HEK293 (cell line): ENCODE results near the gene BEST2.

Experiments
- BCL11A ChIP-seq: fragments of 450-650 bp; formaldehyde crosslinking; IDR thresholded peaks from 2 replicates; pipeline ENCODE4 v1.5.1; 2016; ENCODE audit warnings: low read depth, missing biosample characterization, missing genetic modification characterization
- HOXA7 ChIP-seq: sonication (generic); formaldehyde crosslinking; IDR thresholded peaks from 2 replicates; pipeline ENCODE4 v1.8.1; 2022; ENCODE audit warnings: missing genetic modification reagents, borderline replicate concordance
- HOXC10 ChIP-seq: sonication (generic); formaldehyde crosslinking; IDR thresholded peaks from 2 replicates; pipeline ENCODE4 v1.8.1; 2023; ENCODE audit warnings: mild to moderate bottlenecking, missing genetic modification reagents
- KLF10 ChIP-seq: fragments of 450-650 bp; IDR thresholded peaks from 2 replicates; pipeline ENCODE4 v1.5.1; 2018; ENCODE audit warnings: missing biosample characterization, mild to moderate bottlenecking, missing genetic modification characterization
- KLF7 ChIP-seq: fragments of 450-650 bp; formaldehyde crosslinking; IDR thresholded peaks from 2 replicates; pipeline ENCODE4 v1.5.1; 2016; ENCODE audit warnings: missing biosample characterization, missing genetic modification characterization, borderline replicate concordance
- MYNN ChIP-seq: fragments of 450-650 bp; formaldehyde crosslinking; IDR thresholded peaks from 2 replicates; pipeline ENCODE4 v1.5.1; 2016; ENCODE audit warnings: missing biosample characterization, missing genetic modification characterization, borderline replicate concordance
- MZF1 ChIP-seq: fragments of 450-650 bp; formaldehyde crosslinking; IDR thresholded peaks from 2 replicates; pipeline ENCODE4 v1.5.1; 2017; ENCODE audit warnings: missing biosample characterization, missing genetic modification characterization, borderline replicate concordance
- OSR2 ChIP-seq: fragments of 450-650 bp; formaldehyde crosslinking; IDR thresholded peaks from 2 replicates; pipeline ENCODE4 v1.5.1; 2016; ENCODE audit warnings: missing biosample characterization, missing genetic modification characterization
- REST ChIP-seq: fragments of 450-650 bp; formaldehyde crosslinking; IDR thresholded peaks from 2 replicates; pipeline ENCODE4 v1.5.1; 2016; ENCODE audit warnings: missing biosample characterization, missing genetic modification characterization
- SCRT1 ChIP-seq: fragments of 450-650 bp; formaldehyde crosslinking; IDR thresholded peaks from 2 replicates; pipeline ENCODE4 v1.5.1; 2016; ENCODE audit warnings: missing biosample characterization, missing genetic modification characterization, borderline replicate concordance
- SP7 ChIP-seq: fragments of 450-650 bp; formaldehyde crosslinking; IDR thresholded peaks from 2 replicates; pipeline ENCODE4 v1.5.1; 2016; ENCODE audit warnings: missing biosample characterization, missing genetic modification characterization
- TRIM28 ChIP-seq: IDR thresholded peaks from 2 replicates; pipeline ENCODE4 v1.6.1; 2011; ENCODE audit warnings: low read length, control low read depth, borderline replicate concordance
- ZBTB21 ChIP-seq: fragments of 450-650 bp; formaldehyde crosslinking; IDR thresholded peaks from 2 replicates; pipeline ENCODE4 v1.5.1; 2017; ENCODE audit warnings: missing biosample characterization, missing genetic modification characterization
- ZBTB26 ChIP-seq: fragments of 450-650 bp; formaldehyde crosslinking; optimal IDR thresholded peaks from 2 replicates; pipeline ENCODE3; 2016; ENCODE audit warnings: missing biosample characterization, mild to moderate bottlenecking, missing genetic modification characterization
- ZFHX2 ChIP-seq: fragments of 450-650 bp; formaldehyde crosslinking; conservative IDR thresholded peaks from 2 replicates; pipeline ENCODE4 v1.5.1; 2016; ENCODE audit warnings: missing biosample characterization, missing genetic modification characterization
- ZNF146 ChIP-seq: fragments of 450-650 bp; formaldehyde crosslinking; IDR thresholded peaks from 2 replicates; pipeline ENCODE4 v1.5.1; 2016; ENCODE audit warnings: missing biosample characterization, missing genetic modification characterization
- ZNF174 ChIP-seq: fragments of 450-650 bp; formaldehyde crosslinking; IDR thresholded peaks from 2 replicates; pipeline ENCODE4 v1.5.0; 2017; ENCODE audit warnings: missing biosample characterization, mild to moderate bottlenecking, missing genetic modification characterization
- ZNF24 ChIP-seq: fragments of 450-650 bp; formaldehyde crosslinking; IDR thresholded peaks from 2 replicates; pipeline ENCODE4 v1.5.1; 2016; ENCODE audit warnings: missing biosample characterization, missing genetic modification characterization
- ZNF266 ChIP-seq: fragments of 450-650 bp; formaldehyde crosslinking; IDR thresholded peaks from 2 replicates; pipeline ENCODE4 v1.5.1; 2016; ENCODE audit warnings: missing biosample characterization, missing genetic modification characterization, low read depth
- ZNF274 ChIP-seq, 2 experiments: fragments of 200-500 bp in 1 of 2; fragments of 450-650 bp in 1 of 2; sonication (Bioruptor generic) in 1 of 2; formaldehyde crosslinking in 1 of 2; IDR thresholded peaks; 2 replicates each; pipeline versions ENCODE4 v1.5.1 to v1.6.1; 2014 to 2016; ENCODE audit warnings: borderline replicate concordance in 1 of 2, inconsistent platforms in 1 of 2, low read length in 1 of 2, missing biosample characterization in 1 of 2, missing genetic modification characterization in 1 of 2
- ZNF354C ChIP-seq: fragments of 450-650 bp; formaldehyde crosslinking; IDR thresholded peaks from 2 replicates; pipeline ENCODE4 v1.5.1; 2016; ENCODE audit warnings: missing biosample characterization, missing genetic modification characterization, low read depth, borderline replicate concordance
- ZNF473 ChIP-seq: fragments of 450-650 bp; formaldehyde crosslinking; IDR thresholded peaks from 2 replicates; pipeline ENCODE4 v1.5.1; 2017; ENCODE audit warnings: missing biosample characterization, missing genetic modification characterization
- ZNF544 ChIP-seq: fragments of 450-650 bp; formaldehyde crosslinking; IDR thresholded peaks from 2 replicates; pipeline ENCODE4 v1.5.0; 2017; ENCODE audit warnings: missing biosample characterization, missing genetic modification characterization
- ZNF600 ChIP-seq: fragments of 450-650 bp; formaldehyde crosslinking; IDR thresholded peaks from 2 replicates; pipeline ENCODE4 v1.5.1; 2016; ENCODE audit warnings: missing biosample characterization, missing genetic modification characterization
- ZNF639 ChIP-seq: fragments of 450-650 bp; formaldehyde crosslinking; IDR thresholded peaks from 2 replicates; pipeline ENCODE4 v1.5.1; 2016; ENCODE audit warnings: missing biosample characterization, missing genetic modification characterization
- ZXDB ChIP-seq: fragments of 450-650 bp; formaldehyde crosslinking; IDR thresholded peaks from 2 replicates; pipeline ENCODE4 v1.5.1; 2016; ENCODE audit warnings: missing biosample characterization, missing genetic modification characterization
- TF ChIP-seq, protein P1 (sequence below): fragments of 450-650 bp; formaldehyde crosslinking; IDR thresholded peaks from 2 replicates; pipeline ENCODE4 v1.5.1; 2016; ENCODE audit warnings: missing biosample characterization, missing genetic modification characterization, borderline replicate concordance
- TF ChIP-seq, protein P2 (sequence below): fragments of 450-650 bp; formaldehyde crosslinking; IDR thresholded peaks from 2 replicates; pipeline ENCODE4 v1.5.1; 2016; ENCODE audit warnings: missing biosample characterization, missing genetic modification characterization
- TF ChIP-seq, protein P3 (sequence below): fragments of 450-650 bp; formaldehyde crosslinking; IDR thresholded peaks from 2 replicates; pipeline ENCODE4 v1.5.1; 2017; ENCODE audit warnings: missing biosample characterization, missing genetic modification characterization

The BEST2 gene

DNA sequence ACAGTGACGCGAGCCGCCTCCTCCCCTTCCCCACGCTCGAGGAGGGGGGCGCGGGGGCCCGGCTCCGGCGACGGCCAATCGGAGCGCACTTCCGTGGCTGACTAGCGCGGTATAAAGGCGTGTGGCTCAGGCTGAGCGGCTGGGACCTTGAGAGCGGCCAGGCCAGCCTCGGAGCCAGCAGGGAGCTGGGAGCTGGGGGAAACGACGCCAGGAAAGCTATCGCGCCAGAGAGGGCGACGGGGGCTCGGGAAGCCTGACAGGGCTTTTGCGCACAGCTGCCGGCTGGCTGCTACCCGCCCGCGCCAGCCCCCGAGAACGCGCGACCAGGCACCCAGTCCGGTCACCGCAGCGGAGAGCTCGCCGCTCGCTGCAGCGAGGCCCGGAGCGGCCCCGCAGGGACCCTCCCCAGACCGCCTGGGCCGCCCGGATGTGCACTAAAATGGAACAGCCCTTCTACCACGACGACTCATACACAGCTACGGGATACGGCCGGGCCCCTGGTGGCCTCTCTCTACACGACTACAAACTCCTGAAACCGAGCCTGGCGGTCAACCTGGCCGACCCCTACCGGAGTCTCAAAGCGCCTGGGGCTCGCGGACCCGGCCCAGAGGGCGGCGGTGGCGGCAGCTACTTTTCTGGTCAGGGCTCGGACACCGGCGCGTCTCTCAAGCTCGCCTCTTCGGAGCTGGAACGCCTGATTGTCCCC lies 39.9 kb downstream of the BEST2 start, which contains the start of gene JUNB (continued):
- TF ChIP-seq, protein P1, sequence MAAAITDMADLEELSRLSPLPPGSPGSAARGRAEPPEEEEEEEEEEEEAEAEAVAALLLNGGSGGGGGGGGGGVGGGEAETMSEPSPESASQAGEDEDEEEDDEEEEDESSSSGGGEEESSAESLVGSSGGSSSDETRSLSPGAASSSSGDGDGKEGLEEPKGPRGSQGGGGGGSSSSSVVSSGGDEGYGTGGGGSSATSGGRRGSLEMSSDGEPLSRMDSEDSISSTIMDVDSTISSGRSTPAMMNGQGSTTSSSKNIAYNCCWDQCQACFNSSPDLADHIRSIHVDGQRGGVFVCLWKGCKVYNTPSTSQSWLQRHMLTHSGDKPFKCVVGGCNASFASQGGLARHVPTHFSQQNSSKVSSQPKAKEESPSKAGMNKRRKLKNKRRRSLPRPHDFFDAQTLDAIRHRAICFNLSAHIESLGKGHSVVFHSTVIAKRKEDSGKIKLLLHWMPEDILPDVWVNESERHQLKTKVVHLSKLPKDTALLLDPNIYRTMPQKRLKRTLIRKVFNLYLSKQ (tag by site-specific recombination), result no peak
- TF ChIP-seq HOXC10 (CRISPR knock-in tag) (no peak), SP7 (tag by site-specific recombination) (peak; percentile 79), SCRT1 (tag by site-specific recombination) (no peak), OSR2 (tag by site-specific recombination) (no peak), ZBTB26 (peak; percentile 96), ZNF266 (tag by site-specific recombination) (no peak), ZNF146 (tag by site-specific recombination) (no peak; the same call in 1 of the 2 replicates), ZNF639 (tag by site-specific recombination) (0 out of 2 replicates have a peak, but pooled peaks have one; percentile 4), MZF1 (no peak), ZFHX2 (tag by site-specific recombination) (peak; percentile 91), HOXA7 (no peak), ZNF174 (tag by site-specific recombination) (no peak), MYNN (tag by site-specific recombination) (no peak), ZBTB21 (tag by site-specific recombination) (peak; percentile 46; the same call in 1 of the 2 replicates), ZNF274 (IDR thresholded peaks at IDR 0.05; ENCODE audit: low read length) (no peak), ZNF274 (tag by site-specific recombination; IDR thresholded peaks at IDR 0.05; ENCODE audit: borderline replicate concordance) (no peak), ZNF600 (no peak; the same call in 1 of the 2 replicates), ZNF24 (peak; percentile 75; the same call in 1 of the 2 replicates), REST (tag by site-specific recombination) (peak; percentile 31; the same call in 1 of the 2 replicates), TRIM28 (no peak), ZXDB (tag by site-specific recombination) (peak; percentile 87), ZNF544 (tag by site-specific recombination) (no peak), KLF10 (peak; percentile 97), KLF7 (tag by site-specific recombination) (no peak), ZNF354C (tag by site-specific recombination) (no peak), ZNF473 (tag by site-specific recombination) (no peak), BCL11A (tag by site-specific recombination) (no peak; the same call in 1 of the 2 replicates)
- TF ChIP-seq, protein P2, sequence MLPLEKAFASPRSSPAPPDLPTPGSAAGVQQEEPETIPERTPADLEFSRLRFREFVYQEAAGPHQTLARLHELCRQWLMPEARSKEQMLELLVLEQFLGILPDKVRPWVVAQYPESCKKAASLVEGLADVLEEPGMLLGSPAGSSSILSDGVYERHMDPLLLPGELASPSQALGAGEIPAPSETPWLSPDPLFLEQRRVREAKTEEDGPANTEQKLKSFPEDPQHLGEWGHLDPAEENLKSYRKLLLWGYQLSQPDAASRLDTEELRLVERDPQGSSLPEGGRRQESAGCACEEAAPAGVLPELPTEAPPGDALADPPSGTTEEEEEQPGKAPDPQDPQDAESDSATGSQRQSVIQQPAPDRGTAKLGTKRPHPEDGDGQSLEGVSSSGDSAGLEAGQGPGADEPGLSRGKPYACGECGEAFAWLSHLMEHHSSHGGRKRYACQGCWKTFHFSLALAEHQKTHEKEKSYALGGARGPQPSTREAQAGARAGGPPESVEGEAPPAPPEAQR (tag by site-specific recombination), result no peak
- TF ChIP-seq, protein P3, sequence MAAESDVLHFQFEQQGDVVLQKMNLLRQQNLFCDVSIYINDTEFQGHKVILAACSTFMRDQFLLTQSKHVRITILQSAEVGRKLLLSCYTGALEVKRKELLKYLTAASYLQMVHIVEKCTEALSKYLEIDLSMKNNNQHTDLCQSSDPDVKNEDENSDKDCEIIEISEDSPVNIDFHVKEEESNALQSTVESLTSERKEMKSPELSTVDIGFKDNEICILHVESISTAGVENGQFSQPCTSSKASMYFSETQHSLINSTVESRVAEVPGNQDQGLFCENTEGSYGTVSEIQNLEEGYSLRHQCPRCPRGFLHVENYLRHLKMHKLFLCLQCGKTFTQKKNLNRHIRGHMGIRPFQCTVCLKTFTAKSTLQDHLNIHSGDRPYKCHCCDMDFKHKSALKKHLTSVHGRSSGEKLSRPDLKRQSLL (tag by site-specific recombination), result peak; percentile 54; the same call in 1 of the 2 replicates
